Lung (tissue), 12 donors: Measurements from ENCODE around the gene NLGN1. TPM values are rescaled to one million over a fixed set of nuclear protein-coding genes. Genes with fewer than 3 reads are reported as not detected.

Source experiments
- ATAC-seq: fragments of 200-7000 bp; cut with Tn5 transposase; one replicate; pipeline ENCODE4 v1.9.1; 2020; ENCODE audit warnings: moderate number of reproducible peaks; ENCODE audit not compliant: insufficient read depth, low FRiP score
- DNase-seq, 3 donors: peaks; one replicate each; pipeline ENCODE4 v3.0.0-alpha.2; 2013 to 2017
- H3K27ac ChIP-seq, 2 donors: one replicate each; pipeline ENCODE4 v1.5.1; 2013; ENCODE audit warnings: mild to moderate bottlenecking in 2 of 2, moderate library complexity in 2 of 2, control low read depth in 1 of 2, inconsistent platforms in 1 of 2, low read depth in 1 of 2, low read length in 1 of 2
- H3K27me3 ChIP-seq, 3 donors: one replicate each; pipeline ENCODE4 v1.5.1; 2013; ENCODE audit warnings: low read length in 2 of 3; ENCODE audit not compliant: control insufficient read depth in 3 of 3, insufficient read depth in 3 of 3
- H3K36me3 ChIP-seq, 4 donors: one replicate each; pipeline ENCODE4 v1.5.1; 2013; ENCODE audit warnings: low read length in 4 of 4, mild to moderate bottlenecking in 1 of 4, moderate library complexity in 1 of 4; ENCODE audit not compliant: control insufficient read depth in 4 of 4, insufficient read depth in 4 of 4
- H3K4me1 ChIP-seq, 5 donors: one replicate each; pipeline ENCODE4 v1.5.1; 2013; ENCODE audit warnings: low read length in 5 of 5, mild to moderate bottlenecking in 2 of 5, moderate library complexity in 1 of 5; ENCODE audit not compliant: control insufficient read depth in 5 of 5, insufficient read depth in 5 of 5
- H3K4me3 ChIP-seq: one replicate; pipeline ENCODE4 v1.5.1; 2013; ENCODE audit warnings: mild to moderate bottlenecking, control low read depth, moderate library complexity
- H3K9ac ChIP-seq, 2 donors: one replicate each; pipeline ENCODE4 v1.5.1; 2013; ENCODE audit warnings: low read length in 2 of 2, control low read depth in 1 of 2; ENCODE audit not compliant: insufficient read depth in 1 of 2
- H3K9me3 ChIP-seq, 4 donors: one replicate each; pipeline ENCODE4 v1.5.1; 2013; ENCODE audit warnings: low read length in 3 of 4, mild to moderate bottlenecking in 1 of 4, moderate library complexity in 1 of 4; ENCODE audit not compliant: control insufficient read depth in 4 of 4, insufficient read depth in 3 of 4
- CTCF ChIP-seq: IDR thresholded peaks from 2 replicates; pipeline ENCODE4 v1.5.1; 2012; ENCODE audit warnings: mild to moderate bottlenecking; ENCODE audit errors: control extremely low read depth, extremely low read depth
- WGBS, 2 donors: extraction: QIAGEN DNeasy Blood & Tissue Kit; methylation state at CpG; one replicate each; pipeline ENCODE4 v1.1.7; 2013; 5-methylcytosine and 5-hydroxymethylcytosine counted together
- polyA plus RNA-seq, 2 donors: library from polyadenylated mRNA; stranded (reverse); fragments of 200-250 nt; gene quantifications; one replicate each; pipeline ENCODE4 v1.2.1, GENCODE V29; 2013
- total RNA-seq, 2 donors: library from RNA; depleted of rRNA in 1 of 2; stranded (reverse); fragments of >200 nt in 1 of 2; gene quantifications; one replicate each; pipeline ENCODE4 v1.2.1, GENCODE V29; 2014 to 2021
- donor health status: control.
- donor health status: control.
- donor health status: Bipolar disorder and iron deficiency.
- donor health status: healthy.
- donor health status: DM: yes; HTN: yes; CAD: no.

Gene NLGN1
- total and polyA plus RNA-seq, 4 donors, result 0.24 to 22.2 (median 1.9) TPM

GRCh38 chr3:174266476-174266875, 868.9 kb downstream of the NLGN1 start:
- Histone ChIP-seq H3K27me3 (no peaks in the 10 kb centered on the region), H3K9ac (no peak overlapping the region), H3K4me1 (no peaks in the 10 kb centered on the region), H3K27ac (no peak overlapping the region), H3K4me3 (no peak overlapping the region), H3K9me3 (no peaks in the 10 kb centered on the region), H3K36me3 (no peaks in the 10 kb centered on the region)
- no peak for ATAC-seq
- TF ChIP-seq CTCF, result no peak
- WGBS, 2 donors, result 91 to 93% methylated on average over 2 of the region's 2 CpGs
- DNase-seq, result no peak

- Histone ChIP-seq H3K36me3 (no peaks in the 10 kb centered on the region), H3K4me1 (no peaks in the 10 kb centered on the region), H3K27ac (no peak overlapping the region), H3K4me3 (no peak overlapping the region), H3K27me3 (no peaks in the 10 kb centered on the region), H3K9me3 (no peaks in the 10 kb centered on the region), H3K9ac (no peak overlapping the region)
- DNase-seq (peak in 1 of 3 donors; percentile 11), ATAC-seq (no peak)
- 81% methylated on average over 5 of the region's 5 CpGs for WGBS, 2 donors
- TF ChIP-seq CTCF, result no peak
Measured at GRCh38 chr3:174268061-174268460, 870.5 kb downstream of the NLGN1 start.

- peak in 2 of 3 donors; percentile 27 to 43 for DNase-seq
Measured at GRCh38 chr3:174268586-174268985, 871.0 kb downstream of the NLGN1 start.

More at GRCh38 chr3:174268586-174268985, 871.0 kb downstream of the NLGN1 start:
- no peak for ATAC-seq
- Histone ChIP-seq H3K9ac (no peak overlapping the region), H3K4me1 (no peaks in the 10 kb centered on the region), H3K27me3 (no peaks in the 10 kb centered on the region), H3K4me3 (no peak overlapping the region), H3K9me3 (no peaks in the 10 kb centered on the region), H3K36me3 (no peaks in the 10 kb centered on the region), H3K27ac (no peak overlapping the region)
- 86 to 91% methylated on average over 3 of the region's 3 CpGs for WGBS, 2 donors
- no peak for TF ChIP-seq CTCF
